Measurements from ENCODE around the gene KRTAP10-8.
"Not testable (repeated sequence)": the region's sequence is repeated elsewhere in the genome, so short reads cannot be mapped to it uniquely, and the experiment has no call there.

The KRTAP10-8 gene, protein sequence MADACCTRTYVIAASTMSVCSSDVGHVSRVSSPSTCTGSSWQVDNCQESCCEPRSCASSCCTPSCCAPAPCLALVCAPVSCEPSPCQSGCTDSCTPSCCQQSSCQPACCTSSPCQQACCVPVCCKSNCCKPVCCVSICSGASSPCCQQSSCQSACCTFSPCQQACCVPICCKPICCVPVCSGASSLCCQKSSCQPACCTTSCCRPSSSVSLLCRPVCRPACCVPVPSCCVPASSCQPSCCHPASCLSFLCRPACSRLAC

DNA sequence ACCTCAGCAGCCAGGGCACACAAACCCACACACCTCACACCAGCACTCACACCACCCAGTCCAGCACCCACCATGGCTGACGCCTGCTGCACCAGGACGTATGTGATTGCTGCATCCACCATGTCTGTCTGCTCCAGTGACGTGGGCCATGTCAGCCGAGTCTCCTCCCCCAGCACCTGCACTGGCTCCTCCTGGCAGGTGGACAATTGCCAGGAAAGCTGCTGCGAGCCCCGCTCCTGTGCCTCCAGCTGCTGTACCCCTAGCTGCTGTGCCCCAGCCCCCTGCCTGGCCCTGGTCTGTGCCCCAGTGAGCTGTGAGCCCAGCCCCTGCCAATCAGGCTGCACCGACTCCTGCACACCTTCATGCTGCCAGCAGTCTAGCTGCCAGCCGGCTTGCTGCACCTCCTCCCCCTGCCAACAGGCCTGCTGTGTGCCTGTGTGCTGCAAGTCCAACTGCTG, at the start of gene KRTAP10-8:
Gene KRTAP10-8 (plus strand): TSS at position 51 of the 458 bp plus-strand sequence. CDS start 22 bp downstream, at position 73.
- no peak for DNase-seq (ENCODE audit: low spot score)

DNA sequence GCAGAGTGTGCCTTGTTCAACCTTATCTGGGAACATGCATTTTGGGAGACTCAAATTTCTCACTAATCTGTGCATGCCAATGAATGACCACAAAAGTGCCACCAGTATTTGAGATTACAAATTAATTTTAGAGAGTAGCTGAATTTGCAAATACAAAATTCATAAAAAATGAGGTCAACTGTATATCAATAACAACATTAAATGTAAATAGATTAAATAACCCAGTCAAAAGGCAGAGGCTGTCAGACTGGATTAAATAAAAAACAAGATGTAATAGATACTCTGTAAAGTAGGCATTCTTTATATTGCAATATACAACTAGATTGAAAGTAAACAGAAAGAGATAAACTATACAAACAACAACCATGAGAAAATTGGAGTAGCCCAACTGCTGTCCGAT, 47.8 kb upstream of the KRTAP10-8 start:
- DNase-seq (ENCODE audit: low spot score) = no peak

DNA sequence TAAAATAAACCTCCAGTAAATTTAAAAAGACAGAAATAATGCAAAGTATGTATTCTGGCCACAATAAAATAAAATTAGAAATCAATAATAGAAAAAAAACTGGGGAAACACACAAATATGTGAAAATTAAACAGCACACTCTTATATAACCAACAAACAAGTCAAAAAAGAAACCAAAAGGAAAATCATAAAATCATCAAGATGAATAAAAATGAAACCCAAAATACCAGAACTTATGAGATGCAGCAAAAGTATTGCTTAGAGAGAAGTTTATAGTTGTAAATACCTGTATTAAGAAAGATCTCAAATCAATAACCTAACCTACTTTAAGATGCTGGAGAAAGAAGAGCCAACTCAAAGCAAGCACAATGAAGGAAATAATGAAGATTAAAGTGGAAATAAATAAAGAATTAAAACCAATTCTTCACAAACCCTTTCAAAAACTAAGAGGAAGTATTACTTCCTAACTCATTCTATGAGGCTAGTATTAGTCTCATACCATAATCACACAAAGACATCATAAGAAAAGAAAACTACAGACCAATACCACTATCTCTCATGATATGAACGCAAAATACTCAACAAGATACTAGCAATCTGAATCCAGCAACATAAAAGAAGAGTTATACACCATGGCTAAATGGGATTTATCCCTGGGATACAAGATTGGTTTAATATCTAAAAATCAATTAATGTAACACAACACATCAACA, 46.8 kb upstream of the KRTAP10-8 start:
- no peak for DNase-seq (ENCODE audit: low spot score)

DNA sequence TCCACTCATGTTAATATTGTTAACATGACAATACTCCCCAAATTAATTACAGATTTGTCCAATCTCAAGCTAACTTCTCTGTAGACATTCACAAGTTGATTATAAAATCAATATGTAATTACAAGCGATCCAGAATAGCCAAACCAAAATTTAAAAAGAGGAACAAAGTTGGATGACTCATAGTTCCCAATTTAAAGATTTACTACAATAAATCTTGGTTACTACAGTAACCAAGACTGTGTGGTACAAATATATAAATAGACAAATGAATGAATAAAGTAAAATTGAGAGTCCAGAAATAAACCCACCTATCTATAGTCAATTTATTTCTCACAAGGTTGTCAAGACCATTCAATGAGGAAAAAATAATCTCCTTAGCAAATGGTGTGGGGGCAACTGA, 45.5 kb upstream of the KRTAP10-8 start:
- no peak for DNase-seq (ENCODE audit: low spot score)

DNA sequence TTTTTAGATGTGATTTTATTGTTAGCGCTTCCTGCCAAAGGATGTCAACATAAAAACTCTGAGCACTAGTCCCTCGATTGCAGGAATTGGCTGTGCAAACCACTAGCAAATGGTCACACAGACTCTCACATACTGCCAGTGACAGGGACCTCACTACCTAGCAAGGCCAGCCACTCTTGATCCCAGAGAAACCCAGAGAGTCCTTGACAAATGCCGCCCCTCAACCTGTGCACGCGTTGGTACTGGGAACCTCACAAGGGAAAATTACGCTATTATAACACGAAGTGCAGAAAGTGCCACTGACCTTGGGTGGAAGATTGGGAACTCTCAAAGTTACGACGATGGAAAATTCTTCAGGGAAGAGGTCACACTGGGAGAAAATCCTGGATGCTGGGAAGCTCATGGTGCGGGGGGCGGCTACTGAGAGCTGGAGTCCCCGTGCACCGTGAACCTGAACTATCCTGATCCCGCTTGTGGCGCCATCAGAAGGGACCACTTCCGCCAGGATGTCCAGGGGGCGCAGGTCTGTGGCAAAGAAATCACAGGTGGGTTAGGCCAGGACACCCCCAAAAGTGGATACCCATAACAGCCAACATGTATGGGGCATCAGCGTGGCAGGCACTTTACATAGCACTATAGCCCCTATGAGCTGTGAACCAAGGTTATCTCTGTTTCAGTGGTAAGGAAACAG, 44.3 kb upstream of the KRTAP10-8 start:
- no peak for DNase-seq (ENCODE audit: low spot score)

DNA sequence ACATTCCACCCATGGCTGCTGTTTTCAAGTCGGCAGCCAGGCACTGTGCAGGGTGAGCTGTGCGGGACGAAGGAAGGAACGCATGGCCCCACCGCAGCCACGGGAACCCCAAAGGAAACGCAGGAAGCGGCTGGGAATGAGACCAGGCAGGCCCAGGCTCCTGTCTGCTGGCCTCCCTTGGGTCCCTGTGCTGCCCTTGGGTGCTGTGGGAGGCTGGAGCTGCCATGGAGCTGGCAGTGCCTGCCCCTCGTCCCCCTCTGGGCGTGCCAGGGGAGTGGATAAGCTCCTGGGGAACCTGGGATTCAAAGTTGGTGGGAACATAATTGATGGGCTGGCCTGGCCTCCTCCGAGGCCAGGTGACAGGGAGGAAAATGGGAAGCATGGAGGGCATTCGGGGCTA, 43.6 kb upstream of the KRTAP10-8 start:
- no peak for DNase-seq (ENCODE audit: low spot score)

DNA sequence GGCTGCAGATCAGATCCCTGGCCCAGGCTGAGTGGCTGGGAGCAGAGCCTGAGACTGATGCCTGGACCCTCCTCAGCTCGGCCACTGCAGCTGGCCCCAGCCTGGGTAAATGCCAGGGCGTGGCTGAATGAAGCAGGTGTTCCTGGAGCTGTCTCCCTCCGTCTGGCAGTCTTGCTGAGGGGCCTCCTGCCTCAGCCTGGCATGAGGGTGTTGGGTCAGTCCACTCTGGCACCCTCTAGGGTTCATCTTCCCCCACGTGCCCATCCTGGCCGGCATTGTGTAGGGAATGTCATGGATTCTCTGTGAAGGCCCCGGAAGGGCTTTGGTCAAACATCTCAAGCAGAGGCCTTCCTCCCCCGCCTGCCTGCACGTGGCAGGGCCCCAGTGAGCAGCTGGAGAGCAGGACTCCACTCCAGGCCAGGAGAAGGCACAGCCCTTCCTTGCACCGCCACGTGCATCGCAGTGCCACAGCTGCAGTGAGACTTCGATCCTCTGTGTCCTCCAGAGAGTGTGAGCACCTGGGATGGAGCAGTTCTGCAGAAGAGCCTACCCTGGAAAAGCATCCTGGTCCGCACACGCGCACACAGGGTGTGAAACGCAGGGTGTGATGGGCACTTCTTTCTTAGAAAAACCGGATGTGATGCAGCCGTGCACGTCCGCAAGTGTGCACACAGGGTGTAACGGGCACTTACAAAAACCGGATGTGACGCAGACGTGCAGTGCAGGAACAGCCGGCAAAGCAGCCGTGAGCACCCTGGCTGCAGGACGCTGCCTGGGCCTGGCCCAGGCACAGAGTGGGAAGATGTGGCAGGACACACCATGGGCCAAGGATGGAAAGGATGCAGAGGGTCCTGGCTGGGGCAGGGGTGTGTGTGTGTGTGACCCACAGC, 43.0 kb upstream of the KRTAP10-8 start:
- DNase-seq (ENCODE audit: low spot score) = no peak

DNA sequence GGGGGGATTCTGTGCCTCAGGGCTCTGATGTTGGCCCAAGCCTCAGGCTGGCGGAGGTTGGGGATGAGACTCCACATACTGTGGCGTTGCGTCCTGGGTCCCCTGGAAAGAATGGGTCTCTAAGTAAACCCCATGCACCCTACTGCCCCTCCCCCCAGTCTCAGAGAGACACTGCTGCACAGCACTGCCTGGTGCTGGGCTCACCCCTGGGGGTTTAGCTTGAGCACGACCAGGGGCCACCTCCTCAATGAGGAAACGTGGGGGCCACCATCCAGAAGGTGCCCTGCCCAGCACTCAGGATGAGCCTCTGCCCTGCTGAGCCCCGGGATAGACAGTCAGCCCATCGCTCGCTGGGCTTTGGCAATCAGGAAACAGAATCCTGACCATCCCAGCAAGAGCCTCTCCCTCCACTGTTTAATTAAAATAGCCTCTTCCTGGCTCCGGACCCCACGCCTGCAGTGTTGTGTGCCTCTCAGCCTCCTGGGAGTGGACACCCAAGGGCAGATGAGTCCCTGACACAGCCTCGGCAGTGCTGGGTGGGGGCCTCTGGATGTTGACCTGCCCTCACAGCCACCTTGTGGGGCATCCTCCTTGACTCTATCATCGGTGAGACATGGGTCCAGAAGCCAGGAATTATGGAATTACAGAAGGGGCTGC, 41.9 kb upstream of the KRTAP10-8 start:
- DNase-seq (ENCODE audit: low spot score) = no peak

DNA sequence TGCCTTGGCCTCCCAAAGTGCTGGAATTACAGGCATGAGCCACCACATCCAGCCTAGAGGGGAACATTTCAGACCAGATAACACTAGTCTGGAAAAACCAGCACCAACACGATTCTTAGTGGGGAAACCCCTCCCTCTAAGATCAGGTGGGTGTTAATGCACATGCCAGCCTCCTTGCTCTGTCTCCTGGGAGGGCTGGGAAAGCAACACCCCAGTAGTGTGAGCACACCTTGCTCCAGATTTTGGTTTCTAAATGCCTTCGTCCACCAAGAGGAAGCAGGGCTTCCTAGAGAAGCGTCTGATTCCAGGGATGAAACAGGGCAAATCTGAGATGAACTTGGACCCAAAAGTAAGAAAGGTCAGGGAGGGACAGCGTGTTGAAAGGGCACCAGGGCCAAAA, 40.6 kb upstream of the KRTAP10-8 start:
- DNase-seq (ENCODE audit: low spot score) = no peak

DNA sequence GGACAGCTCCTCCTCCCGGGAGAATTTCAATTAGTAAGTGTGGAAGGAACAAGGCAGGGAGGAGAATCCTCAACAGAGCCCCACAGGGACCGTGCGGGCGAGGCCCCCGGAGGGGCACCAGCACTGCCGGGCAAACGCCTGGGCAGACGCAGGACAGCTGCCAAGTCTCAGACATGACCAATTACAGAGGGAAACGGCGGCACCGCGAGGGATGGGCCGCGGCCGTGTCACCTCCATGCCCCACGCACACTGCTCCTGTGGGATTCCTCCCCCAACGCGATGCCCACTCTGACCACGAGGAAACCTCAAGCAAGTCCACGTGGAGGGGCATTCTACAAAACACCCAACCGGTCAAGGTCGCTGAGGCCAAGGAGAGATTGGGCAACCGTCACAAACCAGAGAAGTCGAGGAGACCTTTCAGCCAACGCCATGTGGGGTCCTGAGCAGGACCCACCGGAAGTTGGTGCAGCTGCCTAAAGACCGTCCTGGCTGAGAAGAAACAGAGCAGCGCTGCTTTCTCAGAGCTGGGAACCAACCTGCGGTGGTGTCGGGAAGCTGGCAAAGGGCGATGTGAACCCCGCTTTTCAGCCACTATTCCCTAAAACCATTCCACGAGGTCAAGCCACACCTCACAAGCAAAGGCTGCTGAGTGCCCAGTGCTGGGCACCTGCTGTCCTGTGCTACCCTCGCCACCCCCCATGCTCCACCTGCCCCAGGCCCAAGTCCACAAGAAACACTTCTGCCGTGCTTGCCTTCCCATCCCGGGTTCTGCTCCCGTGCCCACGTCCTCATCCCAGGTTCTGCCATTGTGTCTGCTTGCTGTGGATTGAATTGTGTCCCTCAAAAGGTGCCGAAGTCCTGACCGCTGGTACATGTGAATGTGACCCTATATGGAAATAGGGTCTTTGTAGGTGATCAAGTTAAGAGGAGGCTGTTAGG, 39.8 kb upstream of the KRTAP10-8 start:
- DNase-seq (ENCODE audit: low spot score) = no peak

DNA sequence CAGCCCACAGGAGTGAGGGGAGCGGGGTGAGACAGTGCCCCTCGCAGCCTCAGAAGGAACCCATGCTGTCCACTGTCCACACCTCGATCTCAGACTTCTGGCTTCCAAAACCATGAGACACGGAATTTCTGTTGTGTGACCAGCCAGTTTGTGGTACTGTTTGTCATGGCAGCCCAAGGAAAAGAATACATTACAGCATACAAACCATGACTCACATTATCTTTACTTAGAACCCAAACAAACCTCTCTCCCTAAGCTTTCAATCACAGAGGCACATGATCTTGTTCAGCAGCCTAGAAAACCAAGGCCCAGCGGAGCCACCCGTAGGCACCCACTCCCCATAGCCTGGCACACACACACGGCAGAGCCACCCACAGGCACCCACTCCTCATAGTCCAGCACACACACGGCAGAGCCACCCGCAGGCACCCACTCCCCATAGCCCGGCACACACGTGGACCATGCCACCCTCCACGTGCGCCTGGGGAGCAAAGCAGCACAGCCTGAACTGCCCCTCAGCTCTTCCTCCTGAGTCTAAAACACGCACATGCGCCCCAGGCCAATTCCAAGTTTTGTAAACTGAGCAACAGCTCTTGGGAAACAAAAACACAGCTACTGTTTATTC, 38.8 kb upstream of the KRTAP10-8 start:
- DNase-seq (ENCODE audit: low spot score) = no peak

DNA sequence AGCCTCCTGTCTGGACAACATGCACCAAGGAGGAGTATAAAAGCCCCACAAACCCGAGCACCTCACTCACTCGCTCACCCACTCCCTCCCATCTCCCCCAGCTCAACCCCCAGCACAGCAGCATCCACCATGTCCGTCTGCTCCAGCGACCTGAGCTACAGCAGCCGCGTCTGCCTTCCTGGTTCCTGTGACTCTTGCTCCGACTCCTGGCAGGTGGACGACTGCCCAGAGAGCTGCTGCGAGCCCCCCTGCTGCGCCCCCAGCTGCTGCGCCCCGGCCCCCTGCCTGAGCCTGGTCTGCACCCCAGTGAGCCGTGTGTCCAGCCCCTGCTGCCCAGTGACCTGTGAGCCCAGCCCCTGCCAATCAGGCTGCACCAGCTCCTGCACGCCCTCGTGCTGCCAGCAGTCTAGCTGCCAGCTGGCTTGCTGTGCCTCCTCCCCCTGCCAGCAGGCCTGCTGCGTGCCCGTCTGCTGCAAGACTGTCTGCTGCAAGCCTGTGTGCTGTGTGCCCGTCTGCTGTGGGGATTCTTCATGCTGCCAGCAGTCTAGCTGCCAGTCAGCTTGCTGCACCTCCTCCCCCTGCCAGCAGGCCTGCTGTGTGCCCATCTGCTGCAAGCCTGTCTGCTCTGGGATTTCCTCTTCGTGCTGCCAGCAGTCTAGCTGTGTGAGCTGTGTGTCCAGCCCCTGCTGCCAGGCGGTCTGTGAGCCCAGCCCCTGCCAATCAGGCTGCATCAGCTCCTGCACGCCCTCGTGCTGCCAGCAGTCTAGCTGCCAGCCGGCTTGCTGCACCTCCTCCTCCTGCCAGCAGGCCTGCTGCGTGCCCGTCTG, 38.0 kb upstream of the KRTAP10-8 start, which contains the start of gene KRTAP10-4:
Gene KRTAP10-4 (plus strand): TSS at position 100 of the 827 bp plus-strand sequence. CDS start 30 bp downstream, at position 130.
- not testable (repeated sequence) for DNase-seq (ENCODE audit: low spot score)

DNA sequence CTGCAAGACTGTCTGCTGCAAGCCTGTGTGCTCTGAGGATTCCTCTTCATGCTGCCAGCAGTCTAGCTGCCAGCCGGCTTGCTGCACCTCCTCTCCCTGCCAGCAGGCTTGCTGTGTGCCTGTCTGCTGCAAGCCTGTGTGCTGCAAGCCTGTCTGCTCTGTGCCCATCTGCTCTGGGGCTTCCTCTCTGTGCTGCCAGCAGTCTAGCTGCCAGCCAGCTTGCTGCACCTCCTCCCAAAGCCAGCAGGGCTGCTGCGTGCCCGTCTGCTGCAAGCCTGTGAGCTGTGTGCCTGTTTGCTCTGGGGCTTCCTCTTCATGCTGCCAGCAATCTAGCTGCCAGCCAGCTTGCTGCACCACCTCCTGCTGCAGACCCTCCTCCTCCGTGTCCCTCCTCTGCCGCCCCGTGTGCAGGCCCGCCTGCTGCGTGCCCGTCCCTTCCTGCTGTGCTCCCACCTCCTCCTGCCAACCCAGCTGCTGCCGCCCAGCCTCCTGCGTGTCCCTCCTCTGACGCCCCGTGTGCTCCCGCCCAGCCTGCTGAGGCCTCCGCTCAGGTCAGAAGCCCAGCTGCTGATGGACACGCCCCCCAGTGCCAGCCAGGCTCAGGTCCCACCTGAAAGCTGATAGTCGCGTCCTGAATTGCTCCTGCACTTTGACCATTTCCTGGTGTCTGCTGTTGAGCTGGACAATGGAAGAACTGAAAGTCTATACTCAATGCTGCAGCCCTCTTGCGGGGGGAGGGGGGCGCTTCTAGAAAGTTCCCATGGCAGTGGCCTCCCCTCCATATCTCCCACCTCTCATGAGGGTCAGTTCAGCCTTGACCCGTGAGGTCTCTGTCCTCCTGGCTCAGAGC, 37.2 kb upstream of the KRTAP10-8 start:
- DNase-seq (ENCODE audit: low spot score) = no peak

DNA sequence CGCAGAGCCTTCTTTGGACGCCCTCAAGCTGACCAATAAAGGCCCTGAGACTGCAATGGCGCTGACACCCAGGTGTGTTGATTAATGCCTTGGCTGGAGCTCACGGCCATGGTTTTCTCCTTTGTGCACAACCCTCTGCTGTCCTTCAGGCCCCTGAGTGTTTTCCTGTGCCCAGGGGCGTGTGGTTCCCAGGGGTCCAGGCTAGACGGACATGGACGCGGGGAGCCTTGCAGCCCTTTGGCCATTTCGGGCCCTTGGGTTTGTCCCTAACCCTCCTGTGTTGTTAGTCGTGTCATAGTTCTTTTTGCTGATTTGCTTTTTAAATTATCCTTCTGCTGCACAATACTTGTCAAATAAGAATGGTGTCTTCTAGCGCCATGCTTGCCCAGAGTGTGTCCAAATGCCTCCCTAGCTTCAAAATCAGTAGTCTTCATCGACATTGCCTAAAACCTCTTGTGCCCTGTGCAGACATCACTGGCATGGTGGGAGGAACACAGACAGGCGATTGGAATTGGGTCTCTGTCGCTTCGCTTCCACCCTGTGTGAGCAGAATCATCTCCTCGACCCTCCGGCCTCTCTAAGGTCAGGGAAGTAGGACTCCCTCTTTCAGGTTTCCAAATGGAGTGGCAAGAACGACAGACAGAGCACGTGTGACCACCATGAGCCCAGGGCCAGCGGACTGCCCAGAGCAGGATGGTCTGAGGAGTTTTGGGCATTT, 36.4 kb upstream of the KRTAP10-8 start:
- no peak for DNase-seq (ENCODE audit: low spot score)

DNA sequence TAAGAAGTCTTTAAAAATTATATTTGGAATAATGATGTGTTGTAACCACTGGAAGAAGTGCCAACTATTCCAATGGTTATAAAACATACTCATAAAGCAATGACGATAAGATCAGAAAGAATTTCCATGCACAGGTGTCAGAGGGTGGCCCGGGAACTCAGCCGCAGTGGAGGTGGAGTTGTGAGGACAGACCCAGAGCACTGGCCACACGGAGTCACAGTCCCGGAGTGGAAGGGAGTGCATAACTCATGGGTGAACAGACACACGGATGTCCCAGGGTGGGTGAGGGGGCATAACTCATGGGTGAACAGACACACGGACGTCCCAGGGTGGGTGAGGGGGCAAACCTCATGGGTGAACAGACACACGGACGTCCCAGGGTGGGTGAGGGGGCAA, 35.9 kb upstream of the KRTAP10-8 start:
- no peak for DNase-seq (ENCODE audit: low spot score)

DNA sequence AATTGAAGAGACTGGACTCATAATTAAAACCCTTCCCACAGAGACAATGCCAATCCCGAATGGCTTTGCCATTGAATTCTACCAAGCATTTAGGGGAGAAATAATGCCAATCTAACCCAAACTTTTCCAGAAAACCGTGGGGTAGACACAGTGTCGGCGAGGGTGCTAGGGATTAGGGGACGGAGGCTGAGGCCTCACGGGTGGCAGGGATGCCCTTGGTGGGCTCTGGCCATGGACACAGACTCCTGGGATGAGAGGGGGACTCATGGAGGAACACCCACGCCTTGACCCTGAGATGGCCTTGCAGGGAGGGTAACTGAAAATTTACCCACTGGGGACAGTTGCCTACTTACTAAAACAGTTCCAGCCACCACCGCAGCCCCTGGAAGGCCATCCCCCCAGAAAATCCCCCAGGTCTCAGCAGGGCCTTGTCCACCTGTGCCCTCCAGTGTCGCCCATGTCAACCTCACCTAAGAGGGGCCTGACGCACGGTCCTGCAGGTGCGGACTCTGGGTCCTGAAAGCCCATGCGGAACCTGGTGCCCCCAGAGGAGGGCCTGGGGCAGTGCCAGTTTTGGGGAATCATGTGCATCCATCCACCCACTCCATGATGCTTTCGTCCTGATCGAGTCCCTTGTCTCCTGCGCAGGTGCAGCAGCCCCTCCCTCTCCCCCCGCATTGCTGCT, 33.4 kb upstream of the KRTAP10-8 start:
- no peak for DNase-seq (ENCODE audit: low spot score)

Measured in CD4-positive, alpha-beta T cell treated with Interleukin-6 at 100 ng/mL for 8 hours (primary cell).